ENCODE data around the gene ORC3.
"Not testable (repeated sequence)": the region's sequence is repeated elsewhere in the genome, so short reads cannot be mapped to it uniquely, and the experiment has no call there.

Gene ORC3

GRCh38 chr6:87700397-87701343 is 110.7 kb downstream of the ORC3 start:
- TF ChIP-seq CTCF (IDR thresholded peaks at IDR 0.05): no peak
- Mint-ChIP-seq H3K27ac (peak overlapping the region; percentile 98), H3K4me1 (peaks cover 37% of the 10 kb centered on the region), H3K4me3 (peak overlapping the region; percentile 96), H3K27me3 (ENCODE audit: low read depth, poor library complexity) (peaks cover 3% of the 10 kb centered on the region), H3K36me3 (ENCODE audit: low read depth) (peaks cover 9% of the 10 kb centered on the region), H3K9me3 (no peaks in the 10 kb centered on the region)
- DNase-seq: peak; percentile 47

GRCh38 chr6:87701344-87701675 is 111.4 kb downstream of the ORC3 start:
- Mint-ChIP-seq H3K9me3 (no peaks in the 10 kb centered on the region), H3K4me1 (peaks cover 30% of the 10 kb centered on the region), H3K4me3 (peak overlapping the region; percentile 96), H3K27ac (peak overlapping the region; percentile 98), H3K36me3 (ENCODE audit: low read depth) (peaks cover 9% of the 10 kb centered on the region), H3K27me3 (ENCODE audit: low read depth, poor library complexity) (peaks cover 2% of the 10 kb centered on the region)
- no peak for TF ChIP-seq CTCF (IDR thresholded peaks at IDR 0.05)
- DNase-seq: no peak

GRCh38 chr6:87701676-87702588 is 112.0 kb downstream of the ORC3 start, which contains the start of gene AKIRIN2:
Gene AKIRIN2, minus strand, starts transcription at chr6:87702233. Its CDS starts 549 bp downstream, at chr6:87701684.
- Mint-ChIP-seq H3K27me3 (ENCODE audit: low read depth, poor library complexity) (no peaks in the 10 kb centered on the region), H3K4me1 (peaks cover 29% of the 10 kb centered on the region), H3K4me3 (peak within 1 kb of the TSS; percentile 96), H3K9me3 (no peaks in the 10 kb centered on the region), H3K27ac (peak within 1 kb of the TSS; percentile 98), H3K36me3 (ENCODE audit: low read depth) (peaks cover 9% of the 10 kb centered on the region)
- TF ChIP-seq CTCF (IDR thresholded peaks at IDR 0.05): no peak
- DNase-seq: peak; percentile 94

GRCh38 chr6:87702589-87702945 is 112.6 kb downstream of the ORC3 start:
- no peak for DNase-seq
- Mint-ChIP-seq H3K36me3 (ENCODE audit: low read depth) (peaks cover 9% of the 10 kb centered on the region), H3K9me3 (no peaks in the 10 kb centered on the region), H3K4me3 (peak overlapping the region; percentile 96), H3K27me3 (ENCODE audit: low read depth, poor library complexity) (no peaks in the 10 kb centered on the region), H3K27ac (peak overlapping the region; percentile 96), H3K4me1 (peaks cover 22% of the 10 kb centered on the region)
- TF ChIP-seq CTCF (IDR thresholded peaks at IDR 0.05): no peak

- H3K4me3 Mint-ChIP-seq: peak overlapping the region; percentile 96
- H3K27me3 Mint-ChIP-seq (ENCODE audit: low read depth, poor library complexity); H3K36me3 Mint-ChIP-seq (ENCODE audit: low read depth): not testable (repeated sequence)
Observed at GRCh38 chr6:87703039-87703438, 113.1 kb downstream of the ORC3 start.

GRCh38 chr6:87705070-87705691 is 115.2 kb downstream of the ORC3 start:
- no peaks in the 10 kb centered on the region for H3K27me3 Mint-ChIP-seq (ENCODE audit: low read depth, poor library complexity)
- H3K27ac Mint-ChIP-seq: no peak overlapping the region
- no peak for DNase-seq
- no peak overlapping the region for H3K4me3 Mint-ChIP-seq
- peaks cover 8% of the 10 kb centered on the region for H3K4me1 Mint-ChIP-seq
- TF ChIP-seq CTCF (IDR thresholded peaks at IDR 0.05): no peak
- no peaks in the 10 kb centered on the region for H3K36me3 Mint-ChIP-seq (ENCODE audit: low read depth)
- no peaks in the 10 kb centered on the region for H3K9me3 Mint-ChIP-seq

More at GRCh38 chr6:87703039-87703438, 113.1 kb downstream of the ORC3 start:
- Mint-ChIP-seq H3K27ac (peak overlapping the region; percentile 96), H3K4me1 (peaks cover 18% of the 10 kb centered on the region)
- DNase-seq, H3K9me3 Mint-ChIP-seq: not testable (repeated sequence)
